ENCODE data around the gene SLC41A1.
"Not testable (repeated sequence)": the region's sequence is repeated elsewhere in the genome, so short reads cannot be mapped to it uniquely, and the experiment has no call there.

Gene SLC41A1
- 37.2 to 46.0 (median 42.3) reads per million in 3 experiments for total RNA-seq

- DNase-seq: peak; percentile 93
Observed at GRCh38 chr1:205812878-205813754, at the start of gene SLC41A1. Gene SLC41A1 (minus strand): TSS chr1:205813198. CDS start chr1:205810441, 2,757 bp downstream.

GRCh38 chr1:205861540-205861939 is 48.5 kb upstream of the SLC41A1 start:
- no peak for DNase-seq

DNA sequence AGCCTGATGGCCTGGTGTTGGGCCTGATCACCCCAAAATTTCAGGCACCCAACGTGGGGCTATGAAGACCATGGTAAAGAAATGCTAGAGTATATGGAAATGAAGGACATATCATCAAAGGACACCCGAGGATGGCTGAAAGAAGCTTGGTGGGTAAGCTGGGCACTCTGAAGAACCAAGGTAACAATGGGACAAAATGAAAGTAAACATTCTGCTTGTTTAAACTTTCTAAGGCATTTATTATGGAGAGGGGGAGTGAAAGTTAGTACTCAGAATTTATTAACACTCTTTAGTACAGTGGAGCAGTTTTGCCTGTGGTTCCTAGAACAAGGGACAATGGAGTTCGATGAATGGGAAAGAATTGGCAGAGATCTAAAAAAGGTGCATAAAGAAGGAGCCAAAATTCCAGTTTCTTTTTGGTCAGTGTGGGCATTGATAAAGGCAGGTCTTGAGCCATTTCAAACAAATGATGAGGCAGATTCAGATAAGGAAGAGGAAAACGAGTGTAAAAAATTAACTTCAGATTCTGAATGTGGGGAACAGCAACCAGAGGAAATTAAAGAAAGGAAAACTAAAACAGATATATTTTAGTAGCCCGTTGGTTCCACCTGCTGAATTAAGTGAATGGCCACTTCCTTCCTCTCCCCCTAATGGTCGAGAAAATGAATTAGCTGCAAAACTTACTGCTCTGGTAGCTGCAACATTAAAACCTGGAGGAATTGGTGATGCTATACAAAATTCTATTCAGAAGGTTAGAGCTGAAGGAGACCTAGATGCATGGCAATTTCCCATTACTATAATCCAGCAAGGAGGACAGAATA is 45.4 kb upstream of the SLC41A1 start:
- DNase-seq: no peak

- not testable (repeated sequence) for DNase-seq
Observed at GRCh38 chr1:205857501-205857900, 44.5 kb upstream of the SLC41A1 start.

DNA sequence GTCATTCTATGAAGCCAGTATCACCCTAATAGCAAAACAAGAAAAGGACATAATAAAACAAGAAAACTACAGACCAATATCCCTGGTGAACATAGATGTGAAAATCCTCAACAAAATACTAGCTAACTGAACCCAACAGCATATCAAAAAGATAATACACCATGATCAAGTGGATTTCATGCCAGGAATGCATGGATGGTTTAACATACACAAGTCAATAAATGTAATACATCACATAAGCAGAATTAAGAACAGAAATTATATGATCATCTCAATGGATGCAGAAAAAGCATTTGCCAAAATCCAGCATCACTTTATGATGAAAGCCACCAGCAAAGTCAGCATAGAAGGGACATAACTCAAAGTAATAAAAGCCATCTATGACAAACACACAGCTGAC is 43.4 kb upstream of the SLC41A1 start:
- DNase-seq: no peak

DNA sequence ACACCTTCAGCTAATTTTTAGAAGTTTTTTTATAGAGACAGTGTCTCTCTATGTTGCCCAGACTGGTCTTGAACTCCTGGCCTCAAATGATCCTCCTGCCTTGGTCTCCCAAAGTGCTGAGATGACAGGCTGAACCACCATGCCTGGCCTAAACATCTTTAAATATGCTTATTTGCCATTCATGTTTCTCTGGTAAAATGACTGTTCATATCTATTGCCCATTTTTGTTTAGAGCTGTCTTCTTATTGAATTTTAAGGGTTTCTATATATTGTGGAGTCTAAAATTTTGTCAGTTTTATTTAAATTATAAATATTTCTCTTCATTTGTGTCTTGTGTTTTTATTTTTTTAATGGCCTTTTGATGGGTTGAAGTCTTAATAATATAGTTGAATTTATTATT is 40.0 kb upstream of the SLC41A1 start:
- no peak for DNase-seq

DNA sequence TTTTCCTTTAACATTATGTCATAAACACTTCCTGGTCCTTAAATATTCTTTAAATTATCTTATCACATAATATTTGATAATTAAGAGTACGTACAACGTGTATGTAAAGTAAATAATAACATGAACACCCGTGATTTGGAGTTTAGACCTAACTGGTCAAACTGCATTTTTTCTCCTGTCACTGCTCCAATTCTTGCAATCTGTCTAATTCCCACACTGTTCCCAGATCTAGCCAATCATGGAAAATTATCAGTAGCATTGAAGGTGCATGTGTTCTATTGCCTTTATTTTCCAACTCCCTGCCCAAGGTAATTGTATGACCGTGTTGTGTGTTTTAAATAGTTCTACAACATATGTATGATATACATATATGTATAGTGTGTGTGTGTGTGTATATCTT is 39.0 kb upstream of the SLC41A1 start:
- no peak for DNase-seq

GRCh38 chr1:205849619-205850355 is 36.8 kb upstream of the SLC41A1 start, which contains the start of gene PM20D1:
Gene PM20D1 (minus strand): TSS chr1:205850132. CDS start chr1:205850072, 60 bp downstream.
- peak; percentile 88 for DNase-seq

DNA sequence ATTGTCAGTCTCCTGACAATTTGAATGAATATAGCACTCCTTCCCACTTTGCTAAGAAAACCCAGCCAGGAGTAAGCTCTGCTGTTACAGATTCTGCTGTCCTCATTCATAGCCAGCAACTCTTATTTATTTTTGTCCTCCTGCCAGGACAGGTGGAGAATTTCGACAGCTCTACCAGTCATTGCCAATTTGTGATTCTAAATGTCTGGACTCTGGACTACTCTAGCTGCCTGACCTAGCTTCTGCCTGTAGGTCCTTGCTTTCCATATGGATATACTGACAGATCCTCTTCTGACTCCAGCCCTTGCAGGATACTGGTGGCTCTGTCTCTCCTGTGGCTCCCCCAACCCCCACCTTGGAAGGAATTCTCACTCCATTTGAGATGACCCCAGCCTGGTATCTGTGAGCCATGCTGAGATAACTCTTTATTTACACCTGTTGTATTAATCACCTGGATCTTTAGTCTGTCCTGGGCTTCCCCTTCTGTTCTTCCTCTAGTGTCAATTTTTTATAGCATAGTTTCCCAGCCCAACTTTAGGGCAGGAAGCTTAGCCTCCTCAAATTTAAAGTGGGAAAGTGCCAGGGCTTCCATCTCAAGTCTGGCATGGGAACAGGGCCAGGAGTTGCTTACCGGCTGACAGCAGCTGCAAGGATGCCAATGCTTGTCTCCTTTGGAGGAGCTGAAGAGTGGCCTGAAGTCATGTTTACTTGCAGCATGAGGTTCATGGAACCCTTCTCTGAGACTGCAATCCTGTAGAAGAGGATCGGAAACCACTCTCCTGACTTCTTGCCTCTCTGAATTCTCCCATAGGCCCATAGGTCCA is 30.2 kb upstream of the SLC41A1 start:
- no peak for DNase-seq

DNA sequence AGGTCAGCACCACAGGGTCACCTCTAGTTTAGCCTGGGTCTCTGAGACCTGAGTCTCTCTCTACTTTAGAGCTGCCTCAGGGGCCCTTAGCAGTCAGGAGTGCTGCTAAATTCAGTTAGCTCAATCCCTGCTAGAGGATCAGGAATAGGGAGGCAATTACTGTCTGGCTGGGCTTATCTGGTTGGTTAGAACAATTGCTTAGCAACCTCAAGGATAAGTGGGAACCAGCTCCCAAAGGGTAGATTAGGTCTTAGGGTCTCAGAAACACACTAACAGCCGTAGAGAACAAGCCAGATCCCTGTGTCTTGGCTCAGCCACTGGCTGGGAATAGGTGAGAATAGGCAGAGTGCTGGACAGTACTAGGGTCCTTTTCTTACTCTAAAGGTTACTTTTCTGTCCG is 29.2 kb upstream of the SLC41A1 start:
- no peak for DNase-seq

- DNase-seq: no peak
Observed at GRCh38 chr1:205840146-205840923, 27.3 kb upstream of the SLC41A1 start.

DNA sequence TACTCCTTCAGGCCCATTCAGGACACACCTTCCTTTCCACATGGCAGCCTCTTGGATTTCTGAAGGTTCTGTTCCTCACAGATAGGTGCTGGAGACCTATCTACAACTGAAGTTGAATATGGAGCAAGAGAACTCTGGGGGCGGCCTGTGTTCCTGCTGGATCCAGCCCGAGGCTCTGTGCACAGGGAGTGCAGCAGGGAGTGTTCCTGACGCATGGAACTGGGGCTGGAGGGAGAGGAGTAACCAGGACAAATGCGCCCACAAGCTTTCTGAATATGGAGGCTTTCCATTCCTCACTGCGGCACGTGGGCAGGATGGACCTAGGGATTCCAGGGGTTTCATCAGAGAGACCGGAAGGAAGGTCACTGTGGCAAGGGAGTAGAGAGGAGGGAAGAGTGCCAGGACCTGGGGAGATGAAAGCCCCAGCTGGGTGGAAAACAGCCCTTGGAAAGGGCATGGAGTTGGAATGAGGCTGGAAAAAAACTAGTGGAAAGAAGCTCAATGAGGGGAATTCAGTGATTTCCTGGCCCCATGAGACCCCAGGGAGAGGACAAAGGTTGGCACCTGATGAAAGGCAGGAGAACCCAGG is 24.5 kb upstream of the SLC41A1 start:
- DNase-seq: no peak

GRCh38 chr1:205834751-205835150 is 21.8 kb upstream of the SLC41A1 start:
- DNase-seq: no peak

GRCh38 chr1:205832326-205832751 is 19.3 kb upstream of the SLC41A1 start:
- no peak for DNase-seq

DNA sequence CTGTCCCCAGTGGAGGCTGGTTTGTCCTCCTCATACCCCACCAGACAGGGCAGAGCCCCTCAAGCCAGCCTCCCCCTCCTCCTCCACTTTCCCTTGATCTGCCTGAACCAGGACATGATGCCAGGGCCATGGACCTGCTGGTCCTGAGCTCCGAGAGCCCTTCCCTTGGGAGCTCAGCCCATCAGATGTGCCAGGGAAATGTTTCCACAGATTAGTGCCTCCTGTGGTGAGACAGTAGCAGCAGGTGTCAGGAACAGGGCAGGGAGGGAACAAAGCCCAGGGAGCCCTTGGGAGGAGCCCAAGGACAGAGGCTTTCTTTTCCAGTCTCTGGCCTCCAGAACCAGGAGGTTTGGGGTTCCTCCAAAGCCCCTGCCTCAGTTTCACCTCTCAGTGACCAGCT is 14.6 kb upstream of the SLC41A1 start:
- no peak for DNase-seq

DNA sequence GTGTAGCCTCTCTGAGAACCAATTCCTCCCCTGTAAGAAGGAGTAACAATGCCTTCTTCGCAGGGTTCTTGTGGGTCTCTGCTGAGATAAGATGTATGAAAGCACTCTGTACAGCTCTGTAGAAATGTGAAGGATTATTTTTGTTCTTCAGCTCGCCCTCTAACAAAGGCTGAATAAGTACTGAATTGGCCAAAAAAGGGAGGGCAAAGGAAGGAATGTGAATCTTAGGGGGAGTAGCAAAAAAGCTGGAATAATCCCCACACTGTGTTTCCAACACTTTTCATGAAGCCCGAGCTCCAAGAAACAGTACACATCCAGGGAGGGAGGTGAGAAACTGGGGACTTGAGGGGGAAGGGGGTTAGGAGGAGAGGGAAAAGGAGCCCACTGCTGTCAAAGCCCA is 14.0 kb upstream of the SLC41A1 start:
- no peak for DNase-seq

DNA sequence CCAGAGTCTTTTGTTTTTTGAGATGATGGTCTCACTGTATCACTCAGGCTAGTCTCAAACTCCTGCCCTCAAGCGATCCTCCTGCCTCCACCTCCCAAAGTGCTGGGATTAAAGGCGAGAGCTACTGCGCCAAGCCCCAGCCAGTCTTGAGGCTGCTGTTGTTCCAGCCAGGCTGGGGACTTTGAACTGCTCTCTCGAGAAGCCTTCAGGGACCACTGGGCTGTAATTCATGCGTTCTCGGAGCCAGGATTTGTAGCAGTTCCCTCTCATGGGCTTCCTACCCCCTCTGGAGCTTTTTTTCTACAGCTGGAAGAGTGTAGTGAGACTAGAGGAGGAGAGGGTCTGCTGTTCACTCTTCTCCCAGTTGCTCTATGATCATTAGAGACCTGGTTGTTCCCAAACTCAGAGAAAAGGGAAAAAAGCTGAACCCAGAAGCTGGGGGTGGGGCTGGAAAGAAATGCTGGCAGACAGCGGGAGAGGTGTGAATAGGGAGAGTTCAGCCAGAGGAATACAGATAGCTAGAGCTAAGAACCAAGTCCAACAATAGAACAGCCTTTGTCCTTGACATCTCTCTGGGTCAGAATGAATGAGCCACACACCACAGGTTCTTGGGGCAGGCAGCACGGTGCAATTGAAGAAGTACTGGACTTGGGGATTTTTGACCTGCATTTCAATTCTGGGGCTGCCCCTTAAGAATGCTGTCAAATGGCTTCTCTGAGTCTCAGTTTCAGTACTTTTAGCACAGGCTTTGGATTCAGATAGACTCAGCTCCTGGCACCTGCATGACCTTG is 13.2 kb upstream of the SLC41A1 start:
- no peak for DNase-seq

GRCh38 chr1:205824180-205824579 is 11.2 kb upstream of the SLC41A1 start:
- DNase-seq: no peak

DNA sequence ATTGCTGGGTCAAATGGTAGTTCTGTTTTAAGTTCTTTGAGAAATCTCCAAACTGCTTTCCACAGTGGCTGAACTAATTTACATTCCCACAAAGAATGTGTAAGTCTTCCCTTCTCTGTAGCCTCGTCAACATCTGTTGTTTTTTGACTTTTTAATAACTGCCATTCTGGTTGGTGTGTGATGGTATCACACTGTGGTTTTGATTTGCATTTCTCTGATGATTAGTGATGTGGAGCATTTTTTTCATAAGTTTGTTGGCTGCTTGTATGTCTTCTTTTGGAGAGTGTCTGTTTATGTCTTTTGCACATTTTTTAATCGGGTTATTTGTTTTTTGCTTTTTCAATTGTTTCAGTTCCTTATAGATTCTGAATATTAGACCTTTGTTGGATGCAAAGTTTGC is 10.3 kb upstream of the SLC41A1 start:
- DNase-seq: not testable (repeated sequence)

DNA sequence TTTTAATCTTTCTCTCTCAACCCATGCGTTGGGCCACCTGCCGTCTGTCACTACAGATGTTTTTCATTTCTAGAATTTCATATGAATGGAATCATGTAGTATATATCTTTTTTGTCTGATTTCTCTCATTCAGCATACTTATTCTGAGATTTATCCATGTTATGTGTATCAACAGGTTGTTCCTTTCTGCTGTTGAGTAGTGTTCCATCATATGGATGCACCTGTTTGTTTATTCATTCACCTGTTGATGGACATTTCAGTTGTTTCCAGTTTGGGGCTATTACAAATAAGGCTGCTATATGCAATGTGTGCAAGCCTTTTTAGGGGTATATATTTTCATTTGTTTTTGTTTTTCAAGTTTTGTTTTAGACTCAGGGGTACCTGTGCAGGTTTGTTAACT is 9.4 kb upstream of the SLC41A1 start:
- no peak for DNase-seq

All from central memory CD4-positive, alpha-beta T cell (primary cell).